ENCODE measurements around the gene GGT7. TPM values are rescaled to one million over a fixed set of nuclear protein-coding genes. Genes with fewer than 3 reads are reported as not detected.

GGT7 gene
- total RNA-seq, 4 donors from 2014 or later: 24.1 to 41.1 (median 37.6) TPM

GRCh38 chr20:34896086-34896621 lies 23.5 kb upstream of the GGT7 start:
- H3K36me3 ChIP-seq: no peaks in the 10 kb centered on the region
- H3K9me3 ChIP-seq: no peaks in the 10 kb centered on the region
- H3K27me3 ChIP-seq: no peaks in the 10 kb centered on the region
- H3K4me3 ChIP-seq (replicated peaks in 1 of 3): no peak overlapping the region
- no peak for TF ChIP-seq POLR2A (IDR thresholded peaks at IDR 0.05)
- TF ChIP-seq, protein P1, sequence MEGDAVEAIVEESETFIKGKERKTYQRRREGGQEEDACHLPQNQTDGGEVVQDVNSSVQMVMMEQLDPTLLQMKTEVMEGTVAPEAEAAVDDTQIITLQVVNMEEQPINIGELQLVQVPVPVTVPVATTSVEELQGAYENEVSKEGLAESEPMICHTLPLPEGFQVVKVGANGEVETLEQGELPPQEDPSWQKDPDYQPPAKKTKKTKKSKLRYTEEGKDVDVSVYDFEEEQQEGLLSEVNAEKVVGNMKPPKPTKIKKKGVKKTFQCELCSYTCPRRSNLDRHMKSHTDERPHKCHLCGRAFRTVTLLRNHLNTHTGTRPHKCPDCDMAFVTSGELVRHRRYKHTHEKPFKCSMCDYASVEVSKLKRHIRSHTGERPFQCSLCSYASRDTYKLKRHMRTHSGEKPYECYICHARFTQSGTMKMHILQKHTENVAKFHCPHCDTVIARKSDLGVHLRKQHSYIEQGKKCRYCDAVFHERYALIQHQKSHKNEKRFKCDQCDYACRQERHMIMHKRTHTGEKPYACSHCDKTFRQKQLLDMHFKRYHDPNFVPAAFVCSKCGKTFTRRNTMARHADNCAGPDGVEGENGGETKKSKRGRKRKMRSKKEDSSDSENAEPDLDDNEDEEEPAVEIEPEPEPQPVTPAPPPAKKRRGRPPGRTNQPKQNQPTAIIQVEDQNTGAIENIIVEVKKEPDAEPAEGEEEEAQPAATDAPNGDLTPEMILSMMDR (IDR thresholded peaks at IDR 0.05): no peak
- H3K4me1 ChIP-seq: peaks cover 0 to 6% of the 10 kb centered on the region in 2 donors
- intact Hi-C loops (cut with DNase I): no loop called here
- whole genome bisulfite sequencing, 2 donors: 23 to 35% methylated on average over 1 of the region's 1 CpG
- H3K27ac ChIP-seq: no peak overlapping the region
- peak in 1 of 2 donors; percentile 13 for DNase-seq

DNA sequence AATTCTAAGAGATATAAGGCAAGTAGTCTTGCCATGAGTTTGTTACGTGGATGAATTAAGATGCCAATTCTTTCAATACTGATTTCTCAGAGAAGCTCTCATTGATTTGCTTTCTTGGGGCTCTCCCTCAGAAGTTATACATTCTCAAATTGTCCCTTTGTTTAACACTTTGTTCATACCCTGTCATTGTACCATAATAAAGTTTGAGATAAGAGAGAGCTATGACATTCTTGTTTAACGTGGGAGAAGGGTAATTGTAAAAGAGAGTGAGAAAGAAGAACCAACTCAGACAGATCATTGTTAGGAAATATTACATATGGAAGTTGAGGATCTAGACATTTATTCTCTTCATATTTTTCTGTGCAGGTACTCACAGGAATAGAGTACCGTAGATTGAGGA lies 22.8 kb upstream of the GGT7 start:
- Histone ChIP-seq H3K36me3 (no peaks in the 10 kb centered on the region), H3K4me3 (replicated peaks in 1 of 3) (no peak overlapping the region), H3K9me3 (no peaks in the 10 kb centered on the region), H3K4me1 (peaks cover 0 to 6% of the 10 kb centered on the region in 2 donors), H3K27me3 (no peaks in the 10 kb centered on the region), H3K27ac (no peak overlapping the region)
- DNase-seq: no peak
- intact Hi-C loops (cut with DNase I): no loop called here
- 90 to 92% methylated on average over 3 of the region's 3 CpGs for WGBS, 2 donors
- TF ChIP-seq POLR2A (IDR thresholded peaks at IDR 0.05): no peak
- TF ChIP-seq, protein P1 (IDR thresholded peaks at IDR 0.05): no peak

GRCh38 chr20:34894723-34895122 lies 22.1 kb upstream of the GGT7 start:
- peaks cover 0 to 6% of the 10 kb centered on the region in 2 donors for H3K4me1 ChIP-seq
- intact Hi-C loops (cut with DNase I): no loop called here
- no peak overlapping the region for H3K4me3 ChIP-seq (replicated peaks in 1 of 3)
- no peaks in the 10 kb centered on the region for H3K27me3 ChIP-seq
- no peak for DNase-seq
- H3K36me3 ChIP-seq: no peaks in the 10 kb centered on the region
- TF ChIP-seq, protein P1 (IDR thresholded peaks at IDR 0.05): no peak
- 50 to 51% methylated on average over 1 of the region's 1 CpG for WGBS, 2 donors
- no peaks in the 10 kb centered on the region for H3K9me3 ChIP-seq
- H3K27ac ChIP-seq: no peak overlapping the region

GRCh38 chr20:34892671-34893070 lies 20.0 kb upstream of the GGT7 start:
- TF ChIP-seq, protein P1 (IDR thresholded peaks at IDR 0.05): no peak
- TF ChIP-seq POLR2A (IDR thresholded peaks at IDR 0.05): no peak
- peaks cover 0 to 6% of the 10 kb centered on the region in 2 donors for H3K4me1 ChIP-seq
- no peaks in the 10 kb centered on the region for H3K27me3 ChIP-seq
- no peaks in the 10 kb centered on the region for H3K36me3 ChIP-seq
- intact Hi-C loops (cut with DNase I): no loop called here
- DNase-seq: no peak
- no peak overlapping the region for H3K27ac ChIP-seq
- H3K4me3 ChIP-seq (replicated peaks in 1 of 3): no peak overlapping the region
- H3K9me3 ChIP-seq: no peaks in the 10 kb centered on the region
- WGBS, 2 donors: 97 to 100% methylated on average over 2 of the region's 2 CpGs

GRCh38 chr20:34891166-34892062 lies 18.8 kb upstream of the GGT7 start:
- intact Hi-C loops (cut with DNase I): no loop called here
- DNase-seq: no peak
- TF ChIP-seq, protein P1 (IDR thresholded peaks at IDR 0.05): no peak
- TF ChIP-seq POLR2A (IDR thresholded peaks at IDR 0.05): no peak
- 86 to 94% methylated on average over 2 of the region's 2 CpGs for WGBS, 2 donors
- Histone ChIP-seq H3K27me3 (no peaks in the 10 kb centered on the region), H3K36me3 (no peaks in the 10 kb centered on the region), H3K4me3 (replicated peaks in 1 of 3) (no peak overlapping the region), H3K4me1 (peaks cover 0 to 6% of the 10 kb centered on the region in 2 donors), H3K9me3 (no peaks in the 10 kb centered on the region), H3K27ac (no peak overlapping the region)
